Smooth muscle cell (in vitro differentiated cells): ENCODE data around the gene TOMM34. TPM values are rescaled to one million over a fixed set of nuclear protein-coding genes. Genes with fewer than 3 reads are reported as not detected.
A peak's percentile ranks its signal among the peaks of the same experiment; 100 is the strongest.

Experiments used
- DNase-seq: peaks from one replicate; lab custom pipeline; 2025; ENCODE audit not compliant: unreplicated experiment; lab: John Stamatoyannopoulos, UW
- H2AFZ ChIP-seq: fragments of 200-600 bp; sonication (generic); 2 replicates; pipeline ENCODE4 v1.6.0; 2016; ENCODE audit warnings: antibody characterized with exemption, low read depth, mild to moderate bottlenecking
- H3F3A ChIP-seq: fragments of 200-600 bp; sonication (generic); 2 replicates; pipeline ENCODE4 v1.6.0; 2017; ENCODE audit warnings: antibody characterized with exemption, low read depth
- H3K27ac ChIP-seq: fragments of 200-600 bp; sonication (generic); 2 replicates; pipeline ENCODE4 v1.5.1; 2016; ENCODE audit warnings: low read depth, mild to moderate bottlenecking
- H3K27me3 ChIP-seq: fragments of 200-600 bp; sonication (generic); 2 replicates; pipeline ENCODE4 v1.6.1; 2016; ENCODE audit warnings: low read depth, mild to moderate bottlenecking
- H3K36me3 ChIP-seq: fragments of 200-600 bp; sonication (generic); 2 replicates; pipeline ENCODE4 v1.5.1; 2016; ENCODE audit warnings: low read depth
- H3K4me1 ChIP-seq: fragments of 200-600 bp; sonication (generic); 2 replicates; pipeline ENCODE4 v1.5.1; 2016; ENCODE audit warnings: low read depth
- H3K4me2 ChIP-seq: fragments of 200-600 bp; sonication (generic); 2 replicates; pipeline ENCODE4 v1.6.0; 2016; ENCODE audit warnings: mild to moderate bottlenecking
- H3K4me3 ChIP-seq: fragments of 200-600 bp; sonication (generic); 2 replicates; pipeline ENCODE4 v1.5.1; 2016; ENCODE audit warnings: mild to moderate bottlenecking
- H3K79me2 ChIP-seq: fragments of 200-600 bp; sonication (generic); 2 replicates; pipeline ENCODE4 v1.6.0; 2016; ENCODE audit warnings: low read depth, mild to moderate bottlenecking
- H3K9ac ChIP-seq: fragments of 200-600 bp; sonication (generic); 2 replicates; pipeline ENCODE4 v1.6.0; 2016; ENCODE audit warnings: low read depth
- H3K9me3 ChIP-seq: fragments of 200-600 bp; sonication (generic); replicated peaks from 2 replicates; pipeline ENCODE4 v1.5.1; 2016; ENCODE audit warnings: low read depth
- H4K20me1 ChIP-seq: fragments of 200-600 bp; sonication (generic); 2 replicates; pipeline ENCODE4 v1.6.0; 2016; ENCODE audit warnings: low read depth
- CTCF ChIP-seq: fragments of 200-600 bp; sonication (generic); IDR thresholded peaks from 2 replicates; pipeline ENCODE4 v1.5.1; 2017; ENCODE audit warnings: borderline replicate concordance, mild to moderate bottlenecking, antibody characterized with exemption; ENCODE audit not compliant: insufficient read depth, poor library complexity, severe bottlenecking
- WGBS: methylation state at CpG from one replicate; pipeline ENCODE4 v1.1.7; 2016; ENCODE audit warnings: low lambda C conversion rate; 5-methylcytosine and 5-hydroxymethylcytosine counted together
- polyA plus RNA-seq: library from polyadenylated mRNA; unstranded; fragments of >200 nt; fragmentation: Nextera tagmentation; extraction: Ambion mirVana; gene quantifications from 2 replicates; pipeline ENCODE4 v1.2.1, GENCODE V29; 2016
- total RNA-seq: library from RNA; depleted of rRNA; stranded (reverse); fragments of >200 nt; gene quantifications from 2 replicates; pipeline ENCODE4 v1.2.3, GENCODE V29; 2014

TOMM34 gene
- total and polyA plus RNA-seq, 2 experiments from 2014 or later: 27.2 to 34.9 TPM

GRCh38 chr20:44901974-44902373 is 58.2 kb downstream of the TOMM34 start:
- WGBS: 92% methylated on average over 2 of the region's 2 CpGs

GRCh38 chr20:44900231-44900854 is 59.9 kb downstream of the TOMM34 start:
- peaks cover 24% of the 10 kb centered on the region for H3K36me3 ChIP-seq
- no peaks in the 10 kb centered on the region for H3K9me3 ChIP-seq
- no peak overlapping the region for H3K4me3 ChIP-seq
- no peak for TF ChIP-seq CTCF
- H3F3A ChIP-seq: peaks cover 28% of the 10 kb centered on the region
- DNase-seq: no peak
- H3K9ac ChIP-seq: no peak overlapping the region
- H3K4me1 ChIP-seq: peaks cover 3% of the 10 kb centered on the region
- no peak overlapping the region for H3K27ac ChIP-seq
- no peaks in the 10 kb centered on the region for H3K27me3 ChIP-seq
- peaks cover 99% of the 10 kb centered on the region for H4K20me1 ChIP-seq
- H3K4me2 ChIP-seq: no peak overlapping the region
- 73% methylated on average over 5 of the region's 5 CpGs for WGBS
- no peak overlapping the region for H2AFZ ChIP-seq
- H3K79me2 ChIP-seq: peaks cover 87% of the 10 kb centered on the region

More at GRCh38 chr20:44901974-44902373, 58.2 kb downstream of the TOMM34 start:
- H3F3A ChIP-seq: peaks cover 35% of the 10 kb centered on the region
- no peak overlapping the region for H3K4me3 ChIP-seq
- H3K4me1 ChIP-seq: no peaks in the 10 kb centered on the region
- H3K27me3 ChIP-seq: no peaks in the 10 kb centered on the region
- no peak overlapping the region for H3K9ac ChIP-seq
- H3K4me2 ChIP-seq: no peak overlapping the region
- peaks cover 39% of the 10 kb centered on the region for H3K36me3 ChIP-seq
- H2AFZ ChIP-seq: no peak overlapping the region
- TF ChIP-seq CTCF: no peak
- DNase-seq: no peak
- H3K9me3 ChIP-seq: no peaks in the 10 kb centered on the region
- peak overlapping the region; percentile 12 for H3K27ac ChIP-seq
- peaks cover 82% of the 10 kb centered on the region for H4K20me1 ChIP-seq
- peaks cover 71% of the 10 kb centered on the region for H3K79me2 ChIP-seq

GRCh38 chr20:44897133-44897532 is 63.1 kb downstream of the TOMM34 start:
- WGBS: 92% methylated on average over 1 of the region's 1 CpG
- DNase-seq: no peak

More at GRCh38 chr20:44897133-44897532, 63.1 kb downstream of the TOMM34 start:
- Histone ChIP-seq H2AFZ (no peak overlapping the region), H3K4me3 (no peak overlapping the region), H4K20me1 (peaks cover 100% of the 10 kb centered on the region), H3K36me3 (no peaks in the 10 kb centered on the region), H3K9ac (no peak overlapping the region), H3K27me3 (no peaks in the 10 kb centered on the region), H3K4me2 (no peak overlapping the region), H3K79me2 (peaks cover 96% of the 10 kb centered on the region), H3F3A (peaks cover 3% of the 10 kb centered on the region), H3K27ac (no peak overlapping the region), H3K9me3 (no peaks in the 10 kb centered on the region), H3K4me1 (peaks cover 3% of the 10 kb centered on the region)
- no peak for TF ChIP-seq CTCF
